Mucosa of stomach (tissue), 1 donor: ENCODE data around the gene SLTM.
"Not testable (repeated sequence)": the region's sequence is repeated elsewhere in the genome, so short reads cannot be mapped to it uniquely, and the experiment has no call there.

ENCODE experiments used
- H3K27me3 ChIP-seq: one replicate; pipeline ENCODE4 v1.7.0; 2013; ENCODE audit warnings: mild to moderate bottlenecking, low read length; ENCODE audit not compliant: control insufficient read depth, insufficient read depth
- H3K36me3 ChIP-seq: one replicate; pipeline ENCODE4 v1.7.0; 2013; ENCODE audit warnings: low read length; ENCODE audit not compliant: control insufficient read depth, insufficient read depth
- H3K4me1 ChIP-seq: one replicate; pipeline ENCODE4 v1.7.0; 2013; ENCODE audit warnings: mild to moderate bottlenecking, low read length; ENCODE audit not compliant: control insufficient read depth, insufficient read depth
- H3K4me3 ChIP-seq: one replicate; pipeline ENCODE4 v1.7.0; 2013; ENCODE audit warnings: low read length
- H3K9ac ChIP-seq: one replicate; pipeline ENCODE4 v1.7.0; 2013; ENCODE audit warnings: mild to moderate bottlenecking, low read length, moderate library complexity
- H3K9me3 ChIP-seq: one replicate; pipeline ENCODE4 v1.7.0; 2013; ENCODE audit warnings: mild to moderate bottlenecking, low read length, moderate library complexity; ENCODE audit not compliant: control insufficient read depth
- donor health status: Pancreatic carcinoma.

SLTM gene

DNA sequence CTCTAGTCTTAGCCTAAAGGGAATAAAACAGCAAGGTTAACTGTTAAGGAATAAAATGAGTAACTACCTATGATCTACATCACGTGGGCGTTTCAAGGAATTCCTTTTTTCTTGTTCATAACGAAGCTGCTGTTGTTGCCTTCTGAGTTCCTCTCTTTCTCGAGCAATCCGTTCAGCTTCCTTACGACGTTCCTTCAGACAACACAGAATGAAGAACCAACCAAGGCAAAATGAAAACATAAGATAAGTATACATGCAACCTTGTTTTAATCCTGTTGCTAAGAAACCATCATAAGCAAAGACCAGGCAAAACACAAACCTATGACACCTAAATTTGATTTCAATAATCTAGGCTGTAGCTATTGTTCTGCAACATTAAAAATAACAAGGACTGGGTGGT lies 44.1 kb downstream of the SLTM start:
- H3K9me3 ChIP-seq: no peaks in the 10 kb centered on the region
- no peaks in the 10 kb centered on the region for H3K4me1 ChIP-seq
- no peaks in the 10 kb centered on the region for H3K27me3 ChIP-seq
- H3K4me3 ChIP-seq: no peak overlapping the region
- peaks cover 15% of the 10 kb centered on the region for H3K36me3 ChIP-seq
- no peak overlapping the region for H3K9ac ChIP-seq

DNA sequence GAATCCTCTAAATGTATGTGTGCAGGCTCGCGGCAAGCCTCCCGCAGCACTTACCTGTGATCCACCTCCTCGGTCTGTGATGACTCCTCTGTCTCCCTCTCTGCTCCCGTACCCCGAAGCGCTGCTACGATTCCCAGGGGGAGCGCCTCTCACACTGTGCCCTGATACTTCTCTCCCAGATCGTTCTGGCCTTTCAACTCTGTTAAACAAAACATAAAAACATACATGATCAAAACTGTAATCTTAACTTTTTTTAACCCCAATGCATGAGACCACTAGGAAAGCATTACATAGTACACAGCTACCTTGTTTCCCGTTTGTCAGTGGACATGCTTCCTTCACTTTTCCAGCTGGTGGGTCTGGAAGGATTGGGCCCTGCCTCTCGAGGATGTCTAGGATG lies 46.6 kb downstream of the SLTM start:
- no peaks in the 10 kb centered on the region for H3K27me3 ChIP-seq
- H3K9me3 ChIP-seq: no peaks in the 10 kb centered on the region
- H3K4me3 ChIP-seq: no peak overlapping the region
- H3K9ac ChIP-seq: no peak overlapping the region
- H3K4me1 ChIP-seq: no peaks in the 10 kb centered on the region
- H3K36me3 ChIP-seq: peaks cover 15% of the 10 kb centered on the region

DNA sequence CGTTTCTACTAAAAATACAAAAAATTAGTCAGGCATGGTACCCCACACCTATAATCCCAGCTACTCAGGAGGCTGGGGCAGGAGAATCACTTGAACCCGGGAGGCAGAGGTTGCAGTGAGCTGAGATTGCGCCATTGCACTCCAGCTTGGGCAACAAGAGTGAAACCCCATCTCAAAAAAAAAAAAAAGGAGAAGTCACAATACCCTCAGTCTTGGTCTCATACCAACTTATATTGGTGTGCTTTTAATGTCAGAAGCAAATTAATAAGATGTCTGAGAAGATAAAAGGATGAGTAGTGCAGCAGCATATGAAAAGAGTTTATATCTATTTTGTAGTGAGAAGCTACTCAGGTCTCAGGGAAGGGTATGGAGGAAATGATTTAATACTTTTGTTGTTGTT lies 49.6 kb downstream of the SLTM start:
- not testable (repeated sequence) for H3K9me3 ChIP-seq, H3K4me3 ChIP-seq, H3K27me3 ChIP-seq, H3K9ac ChIP-seq, H3K4me1 ChIP-seq
- H3K36me3 ChIP-seq: peaks cover 15% of the 10 kb centered on the region

DNA sequence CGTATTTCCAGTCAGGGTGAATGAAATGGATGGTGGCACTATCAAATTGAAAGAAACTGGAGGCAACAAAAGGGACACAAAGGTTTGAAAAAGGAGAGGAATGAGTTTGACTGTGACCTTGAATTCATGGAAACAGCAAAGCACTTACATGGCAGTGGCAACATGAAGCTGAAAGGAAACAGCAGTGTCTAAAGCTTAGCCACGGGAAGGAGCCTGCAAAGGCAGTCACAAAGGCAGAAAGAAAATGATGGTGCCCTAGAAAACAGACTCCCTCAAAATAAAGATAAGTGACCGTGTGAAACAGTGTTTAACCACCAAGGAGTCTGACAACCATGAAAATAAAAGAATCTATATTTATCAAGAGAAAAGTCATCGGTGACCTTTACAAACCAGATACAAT lies 51.2 kb downstream of the SLTM start:
- peaks cover 8% of the 10 kb centered on the region for H3K36me3 ChIP-seq
- H3K4me1 ChIP-seq: no peaks in the 10 kb centered on the region

DNA sequence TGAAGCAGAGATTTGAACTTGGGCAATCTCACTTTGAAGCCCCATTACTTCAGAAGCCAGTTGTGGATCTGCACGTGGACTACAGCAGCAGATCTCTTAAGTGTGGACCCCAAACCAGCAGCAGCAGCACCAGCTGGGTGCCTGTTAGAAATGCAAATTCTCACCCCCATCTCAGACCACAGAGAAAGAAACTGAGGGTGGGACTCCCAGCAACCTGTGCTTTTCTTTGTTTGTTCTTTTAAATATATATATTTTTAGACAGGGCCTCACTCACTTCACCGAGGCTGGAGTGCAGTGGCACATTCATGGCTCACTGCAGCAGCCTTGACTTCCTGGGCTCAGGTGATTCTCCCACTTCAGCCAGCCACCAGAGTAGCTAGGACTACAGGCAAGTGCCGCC lies 53.2 kb downstream of the SLTM start:
- H3K27me3 ChIP-seq: no peaks in the 10 kb centered on the region
- H3K4me1 ChIP-seq: no peaks in the 10 kb centered on the region
- no peak overlapping the region for H3K4me3 ChIP-seq
- no peaks in the 10 kb centered on the region for H3K9me3 ChIP-seq
- no peak overlapping the region for H3K9ac ChIP-seq
- H3K36me3 ChIP-seq: peaks cover 4% of the 10 kb centered on the region

More for the DNA sequence above, 51.2 kb downstream of the SLTM start:
- no peak overlapping the region for H3K4me3 ChIP-seq
- H3K9ac ChIP-seq: no peak overlapping the region
- no peaks in the 10 kb centered on the region for H3K27me3 ChIP-seq
- no peaks in the 10 kb centered on the region for H3K9me3 ChIP-seq

DNA sequence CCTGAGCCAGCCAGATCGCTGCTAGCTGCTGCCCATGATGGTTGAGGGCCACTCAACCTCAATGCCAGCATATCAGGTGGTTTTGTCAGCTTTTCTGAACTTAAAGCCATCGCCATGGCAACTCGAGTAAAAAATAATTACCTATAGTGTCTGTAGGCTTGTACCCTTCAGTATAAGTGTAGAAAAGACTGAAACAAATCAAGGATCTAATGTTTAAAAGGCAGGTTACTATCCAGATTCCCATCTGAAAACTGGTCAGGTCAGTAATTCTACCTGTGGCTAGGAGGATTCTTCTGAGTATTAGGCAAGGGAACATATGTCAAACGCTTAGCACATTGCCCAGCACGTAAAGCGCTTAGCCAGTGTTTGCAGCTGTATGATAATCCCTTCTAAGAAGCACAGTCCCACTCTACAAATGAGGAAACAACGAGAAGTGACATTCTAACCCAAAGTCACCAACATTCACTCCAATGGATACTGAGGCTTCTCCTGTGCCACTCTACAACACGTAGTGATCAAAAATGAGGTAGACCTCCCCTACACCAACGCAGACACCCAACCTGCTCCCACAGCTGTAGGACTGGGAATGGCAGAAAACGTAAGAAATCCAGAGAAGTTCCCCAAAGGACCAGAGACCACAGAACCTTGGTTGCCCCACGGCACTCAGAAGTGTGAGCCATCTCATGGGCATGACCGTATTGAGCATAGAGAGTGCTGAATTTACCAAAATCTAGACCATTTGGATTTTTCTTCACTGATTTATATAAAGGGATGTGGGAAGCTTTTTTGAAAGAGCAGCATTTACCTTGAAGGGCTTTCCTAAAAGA lies 55.3 kb downstream of the SLTM start:
- no peak overlapping the region for H3K9ac ChIP-seq
- H3K27me3 ChIP-seq: no peaks in the 10 kb centered on the region
- no peaks in the 10 kb centered on the region for H3K4me1 ChIP-seq
- H3K36me3 ChIP-seq: no peaks in the 10 kb centered on the region
- no peaks in the 10 kb centered on the region for H3K9me3 ChIP-seq
- no peak overlapping the region for H3K4me3 ChIP-seq

DNA sequence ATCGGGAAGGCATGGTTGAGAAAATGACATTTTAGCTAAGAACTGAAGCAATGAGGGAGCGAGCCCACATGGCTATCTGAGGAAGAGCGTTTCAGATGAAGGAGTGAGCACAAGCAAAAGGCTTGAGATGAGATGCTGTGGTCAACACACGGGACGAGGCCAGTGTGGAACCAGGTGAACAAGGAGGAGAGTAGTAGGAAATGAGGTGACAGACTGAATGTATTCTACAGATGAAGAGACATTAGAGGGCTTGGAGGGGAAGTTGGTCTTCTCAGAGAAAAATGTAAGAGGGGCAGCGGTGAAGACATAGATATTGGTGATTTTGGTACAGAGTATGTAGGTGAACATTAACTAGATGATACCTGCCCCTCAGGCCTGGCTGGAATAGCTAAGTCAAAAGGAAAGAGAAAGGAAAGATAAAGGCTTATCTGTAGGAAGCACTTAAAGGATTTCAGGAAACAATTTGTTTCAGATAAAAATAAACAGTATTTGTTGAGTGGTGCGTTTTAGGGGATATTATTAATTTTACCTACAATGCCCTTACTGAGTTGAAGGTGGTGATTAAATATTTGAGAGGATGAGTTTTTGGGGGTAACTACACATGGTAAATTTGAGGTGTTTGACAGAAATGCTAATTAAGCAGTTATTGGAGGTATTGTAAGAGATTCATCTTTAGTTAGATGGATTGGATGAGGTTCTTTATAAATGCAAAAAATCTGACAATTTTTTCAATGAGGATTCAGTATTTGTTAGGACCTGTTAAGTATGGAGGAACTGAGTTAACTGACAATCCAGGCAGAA lies 57.0 kb downstream of the SLTM start:
- Histone ChIP-seq H3K9me3 (no peaks in the 10 kb centered on the region), H3K4me3 (no peak overlapping the region), H3K9ac (no peak overlapping the region), H3K4me1 (no peaks in the 10 kb centered on the region), H3K36me3 (no peaks in the 10 kb centered on the region), H3K27me3 (no peaks in the 10 kb centered on the region)

DNA sequence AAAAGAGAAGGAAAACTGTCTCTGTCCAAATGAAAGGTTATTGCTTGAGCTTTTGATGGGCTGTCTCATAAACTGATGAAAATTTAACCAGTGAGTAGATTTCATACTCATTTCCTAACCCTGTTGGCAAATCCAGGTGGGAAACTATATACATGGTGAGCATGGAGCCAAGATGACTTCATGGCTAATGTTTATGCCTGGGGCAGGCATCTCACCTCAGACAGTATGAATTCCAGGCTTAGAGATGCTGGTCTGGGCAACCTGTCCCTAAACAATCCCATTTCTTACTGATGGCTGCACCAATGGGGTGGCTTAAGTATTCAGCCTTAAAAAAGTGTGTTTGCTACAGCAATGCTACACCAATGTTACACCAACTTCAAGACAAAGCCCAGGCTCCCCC lies 58.1 kb downstream of the SLTM start:
- Histone ChIP-seq H3K4me3 (no peak overlapping the region), H3K9ac (no peak overlapping the region), H3K36me3 (no peaks in the 10 kb centered on the region), H3K9me3 (no peaks in the 10 kb centered on the region), H3K4me1 (no peaks in the 10 kb centered on the region), H3K27me3 (no peaks in the 10 kb centered on the region)

DNA sequence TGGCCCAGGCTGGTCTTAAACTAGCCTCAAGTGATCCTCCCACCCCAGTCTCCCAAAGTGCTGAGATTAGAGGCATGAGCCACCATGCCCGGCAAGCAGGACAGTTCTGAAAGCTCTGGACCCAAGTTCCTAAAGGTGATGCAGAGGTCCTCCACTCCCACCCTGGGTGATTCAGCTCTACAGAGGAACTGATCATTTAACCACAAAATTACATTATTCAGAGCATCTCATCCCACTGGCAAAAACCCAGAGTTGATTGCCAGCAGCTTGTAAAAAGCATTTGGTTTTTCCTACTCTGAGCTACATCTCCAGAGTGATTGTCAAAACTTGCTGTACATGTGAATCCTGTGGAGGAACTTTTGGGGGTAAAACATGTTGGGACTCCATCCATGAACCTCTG lies 60.2 kb downstream of the SLTM start:
- Histone ChIP-seq H3K9me3 (no peaks in the 10 kb centered on the region), H3K36me3 (no peaks in the 10 kb centered on the region), H3K4me3 (no peak overlapping the region), H3K27me3 (no peaks in the 10 kb centered on the region), H3K4me1 (no peaks in the 10 kb centered on the region), H3K9ac (no peak overlapping the region)

DNA sequence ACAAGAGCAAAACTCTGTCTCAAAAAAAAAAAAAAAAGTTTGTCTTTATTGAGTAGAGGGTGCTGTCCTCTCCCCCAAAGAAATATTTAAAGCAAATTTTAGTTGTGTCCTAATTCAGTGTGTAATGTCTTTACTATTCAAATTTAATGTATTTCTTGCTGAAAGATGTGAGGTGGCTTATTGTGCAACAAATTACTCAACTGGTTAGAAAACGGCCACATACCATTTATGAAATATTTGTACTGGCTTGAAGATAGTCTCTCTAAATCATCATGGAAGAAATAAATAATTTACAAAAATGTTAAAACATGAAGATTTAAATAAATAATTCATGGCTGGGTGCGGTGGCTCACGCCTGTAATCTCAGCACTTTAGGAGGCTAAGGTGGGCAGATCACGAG lies 63.0 kb downstream of the SLTM start:
- Histone ChIP-seq H3K9me3 (no peaks in the 10 kb centered on the region), H3K4me1 (peaks cover 3% of the 10 kb centered on the region), H3K9ac (no peak overlapping the region), H3K36me3 (no peaks in the 10 kb centered on the region), H3K27me3 (no peaks in the 10 kb centered on the region), H3K4me3 (no peak overlapping the region)

DNA sequence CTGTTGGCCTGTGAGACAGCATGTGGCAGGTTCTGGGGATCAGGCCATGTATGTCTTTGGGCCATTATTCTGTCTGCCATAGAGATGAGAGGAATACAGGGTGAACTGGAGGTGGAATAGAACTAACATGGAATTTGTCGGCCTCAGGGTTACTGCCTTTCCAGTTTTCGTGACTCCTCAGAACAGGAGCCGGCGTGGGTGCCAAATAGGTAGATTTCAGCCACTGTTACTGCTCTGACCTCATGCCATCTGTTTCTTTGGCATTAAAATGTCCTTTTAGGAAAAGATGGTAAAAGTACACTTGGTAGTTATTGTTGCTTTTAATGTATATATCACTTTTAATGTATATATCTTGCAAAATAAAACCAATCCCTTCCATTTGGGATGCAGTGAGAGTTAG lies 65.6 kb downstream of the SLTM start:
- Histone ChIP-seq H3K9me3 (no peaks in the 10 kb centered on the region), H3K36me3 (no peaks in the 10 kb centered on the region), H3K27me3 (no peaks in the 10 kb centered on the region), H3K9ac (no peak overlapping the region), H3K4me1 (peaks cover 16% of the 10 kb centered on the region), H3K4me3 (no peak overlapping the region)

DNA sequence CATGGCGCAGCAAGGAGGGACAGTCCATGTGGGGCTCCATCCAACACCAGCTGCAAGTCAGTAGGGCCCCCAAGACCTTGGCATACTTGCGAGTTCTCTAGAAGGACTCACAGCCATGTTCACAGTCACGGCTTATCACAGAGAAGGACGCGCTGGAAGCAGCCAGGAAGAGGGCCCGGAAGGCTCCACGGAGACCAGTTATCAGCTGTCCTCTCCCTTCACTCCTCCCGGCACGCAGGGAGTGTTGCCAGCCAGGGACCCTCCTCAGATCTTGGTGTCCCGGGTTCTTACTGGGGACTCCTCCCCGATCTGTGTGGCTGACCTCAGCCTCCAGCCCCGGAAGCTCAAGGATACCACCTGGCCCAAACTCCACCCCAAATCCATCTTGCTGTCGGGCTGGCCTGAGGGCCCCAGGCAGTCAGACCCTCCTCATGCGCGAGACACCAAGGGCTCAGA lies 68.0 kb downstream of the SLTM start:
- Histone ChIP-seq H3K9ac (peak overlapping the region; percentile 78), H3K27me3 (no peaks in the 10 kb centered on the region), H3K9me3 (no peaks in the 10 kb centered on the region), H3K36me3 (no peaks in the 10 kb centered on the region), H3K4me3 (peak overlapping the region; percentile 69), H3K4me1 (peaks cover 22% of the 10 kb centered on the region)
